KMS-11 (cell line): Measurements from ENCODE around the gene CREB3L4.

Experiments used
- H2AFZ ChIP-seq: fragments of 200-600 bp; sonication (generic); 2 replicates; pipeline ENCODE4 v1.6.1; 2016; ENCODE audit warnings: antibody characterized with exemption, mixed run types, low read depth
- H3K27ac ChIP-seq: fragments of 200-600 bp; sonication (generic); 2 replicates; pipeline ENCODE4 v1.6.1; 2016; ENCODE audit warnings: mild to moderate bottlenecking, mixed run types
- H3K27me3 ChIP-seq: fragments of 200-600 bp; sonication (generic); 2 replicates; pipeline ENCODE4 v1.6.1; 2017; ENCODE audit warnings: mild to moderate bottlenecking, low read depth, mixed run types, moderate library complexity; ENCODE audit not compliant: insufficient read depth
- H3K36me3 ChIP-seq: fragments of 200-600 bp; sonication (generic); 2 replicates; pipeline ENCODE4 v1.6.1; 2017; ENCODE audit warnings: mild to moderate bottlenecking, mixed run types; ENCODE audit not compliant: insufficient read depth
- H3K4me1 ChIP-seq: fragments of 200-600 bp; sonication (generic); 2 replicates; pipeline ENCODE4 v1.6.1; 2016; ENCODE audit warnings: mild to moderate bottlenecking, low read depth, mixed run types; ENCODE audit not compliant: poor library complexity, severe bottlenecking
- H3K4me2 ChIP-seq: fragments of 200-600 bp; sonication (generic); 2 replicates; pipeline ENCODE4 v1.7.0; 2016; ENCODE audit warnings: mild to moderate bottlenecking, mixed run types
- H3K4me3 ChIP-seq: fragments of 200-600 bp; sonication (generic); IDR thresholded peaks from 2 replicates; pipeline ENCODE4 v1.6.1; 2017; ENCODE audit warnings: low read depth, low read length, mixed read lengths; ENCODE audit not compliant: insufficient read depth
- H3K79me2 ChIP-seq: fragments of 200-600 bp; sonication (generic); 2 replicates; pipeline ENCODE4 v1.6.1; 2016; ENCODE audit warnings: low read depth, mixed run types; ENCODE audit not compliant: insufficient read depth
- H3K9ac ChIP-seq: fragments of 200-600 bp; sonication (generic); 2 replicates; pipeline ENCODE4 v1.6.1; 2016; ENCODE audit warnings: mild to moderate bottlenecking, mixed run types
- H4K20me1 ChIP-seq: fragments of 200-600 bp; sonication (generic); 2 replicates; pipeline ENCODE4 v1.6.1; 2016; ENCODE audit warnings: mild to moderate bottlenecking, mixed run types; ENCODE audit not compliant: insufficient read depth
- CTCF ChIP-seq: fragments of 200-600 bp; sonication (generic); conservative IDR thresholded peaks from 2 replicates; pipeline ENCODE4 v1.6.1; 2017; ENCODE audit warnings: low read depth, mild to moderate bottlenecking, antibody characterized with exemption, low read length, moderate library complexity, mixed read lengths

The CREB3L4 gene

GRCh38 chr1:153967107-153967999 is at the start of gene CREB3L4:
CREB3L4 (plus strand) TSS chr1:153967902; CDS start chr1:153968526, 624 bp downstream.
- H3K4me3 ChIP-seq = peak within 1 kb of the TSS; percentile 100
- peak within 1 kb of the TSS; percentile 82 for H3K9ac ChIP-seq
- peaks cover 55% of the 10 kb centered on the region for H3K4me1 ChIP-seq
- peak within 1 kb of the TSS; percentile 81 for H3K27ac ChIP-seq
- H3K27me3 ChIP-seq = no peaks in the 10 kb centered on the region
- H4K20me1 ChIP-seq = no peaks in the 10 kb centered on the region
- H3K4me2 ChIP-seq = peak within 1 kb of the TSS; percentile 77
- peak; percentile 68; the same call in 1 of the 2 replicates for TF ChIP-seq CTCF
- peak within 1 kb of the TSS; percentile 85 for H2AFZ ChIP-seq
- no peaks in the 10 kb centered on the region for H3K36me3 ChIP-seq
- H3K79me2 ChIP-seq = peaks cover 28% of the 10 kb centered on the region

- H2AFZ ChIP-seq = no peak overlapping the region
- peak overlapping the region; percentile 0; the same call in 1 of the 2 replicates for H3K27ac ChIP-seq
- no peaks in the 10 kb centered on the region for H3K27me3 ChIP-seq
- H3K9ac ChIP-seq = no peak overlapping the region; the same call in 1 of the 2 replicates
- peaks cover 82% of the 10 kb centered on the region for H3K79me2 ChIP-seq
- peaks cover 53% of the 10 kb centered on the region for H3K4me1 ChIP-seq
- no peak overlapping the region for H3K4me3 ChIP-seq
- no peaks in the 10 kb centered on the region for H3K36me3 ChIP-seq
- no peak; the same call in none of the 2 replicates for TF ChIP-seq CTCF
- peaks cover 48% of the 10 kb centered on the region for H4K20me1 ChIP-seq
- H3K4me2 ChIP-seq = peak overlapping the region; percentile 61
Observed at GRCh38 chr1:153919876-153920852, 47.5 kb upstream of the CREB3L4 start.

GRCh38 chr1:153921080-153921802 is 46.5 kb upstream of the CREB3L4 start:
- Histone ChIP-seq H3K27ac (peak overlapping the region; percentile 63; the same call in 1 of the 2 replicates), H3K4me2 (peak overlapping the region; percentile 61), H4K20me1 (peaks cover 43% of the 10 kb centered on the region), H3K9ac (peak overlapping the region; percentile 76; the same call in 1 of the 2 replicates), H3K27me3 (no peaks in the 10 kb centered on the region), H3K4me3 (peak overlapping the region; percentile 100), H3K79me2 (peaks cover 71% of the 10 kb centered on the region), H3K4me1 (peaks cover 49% of the 10 kb centered on the region), H3K36me3 (no peaks in the 10 kb centered on the region), H2AFZ (peak overlapping the region; percentile 51; the same call in 1 of the 2 replicates)
- no peak for TF ChIP-seq CTCF

GRCh38 chr1:153921803-153922075 is 46.0 kb upstream of the CREB3L4 start:
- Histone ChIP-seq H3K4me1 (peaks cover 47% of the 10 kb centered on the region), H3K27ac (peak overlapping the region; percentile 63), H4K20me1 (peaks cover 38% of the 10 kb centered on the region), H2AFZ (peak overlapping the region; percentile 51), H3K4me3 (peak overlapping the region; percentile 100), H3K36me3 (no peaks in the 10 kb centered on the region), H3K79me2 (peaks cover 66% of the 10 kb centered on the region), H3K27me3 (no peaks in the 10 kb centered on the region), H3K9ac (peak overlapping the region; percentile 76), H3K4me2 (peak overlapping the region; percentile 61)
- TF ChIP-seq CTCF = no peak
